ENCODE data around the gene GNGT2. TPM values are rescaled to one million over a fixed set of nuclear protein-coding genes. Genes with fewer than 3 reads are reported as not detected.
"Not testable (repeated sequence)": the region's sequence is repeated elsewhere in the genome, so short reads cannot be mapped to it uniquely, and the experiment has no call there.

Gene GNGT2
- polyA plus RNA-seq, 12 donors: 0.66 to 2.0 (median 1.2) TPM; not detected in 2

- DNase-seq: not testable (repeated sequence)
Observed at GRCh38 chr17:49175978-49176377, 34.4 kb downstream of the GNGT2 start.

- not testable (repeated sequence) for DNase-seq
Observed at GRCh38 chr17:49170711-49171110, 39.7 kb downstream of the GNGT2 start.

GRCh38 chr17:49170216-49170615 is 40.2 kb downstream of the GNGT2 start:
- no peak for DNase-seq

- DNase-seq: no peak
Observed at GRCh38 chr17:49168706-49169105, 41.7 kb downstream of the GNGT2 start.

GRCh38 chr17:49165143-49165542 is 45.2 kb downstream of the GNGT2 start:
- no peak for DNase-seq

GRCh38 chr17:49162866-49163265 is 47.5 kb downstream of the GNGT2 start:
- no peak for DNase-seq

- DNase-seq: no peak
Observed at GRCh38 chr17:49157784-49158183, 52.6 kb downstream of the GNGT2 start.

GRCh38 chr17:49156256-49156655 is 54.1 kb downstream of the GNGT2 start:
- no peak for DNase-seq

Other genes starting within 250 kb of the GNGT2 start
- gene GIP, start 242.0 kb downstream of the GNGT2 start, polyA plus RNA-seq (ENCODE audit: insufficient read length in 12 of 12): not detected
- 10 to 100 TPM in 8 of 12 donors, 1 to 10 TPM in 4; 7.8 to 49.9 (median 14.6) TPM for gene IGF2BP1, start 213.2 kb downstream of the GNGT2 start, polyA plus RNA-seq (ENCODE audit: insufficient read length in 12 of 12)
- gene B4GALNT2, start 77.8 kb downstream of the GNGT2 start, polyA plus RNA-seq (ENCODE audit: insufficient read length in 12 of 12): under 1 TPM in 10 of 12 donors, not detected in 2; 0.07 to 0.36 (median 0.15) TPM
- 1 to 10 TPM in 11 of 12 donors, not detected in 1; 3.4 to 6.8 (median 4.1) TPM for gene ABI3, start 133 bp upstream of the GNGT2 start, polyA plus RNA-seq (ENCODE audit: insufficient read length in 12 of 12)
- 10 to 100 TPM in 9 of 12 donors, 1 to 10 TPM in 2, not detected in 1; 8.5 to 25.9 (median 13.8) TPM for gene PHOSPHO1, start 20.2 kb upstream of the GNGT2 start, polyA plus RNA-seq (ENCODE audit: insufficient read length in 12 of 12)
- gene ZNF652, start 151.7 kb upstream of the GNGT2 start, polyA plus RNA-seq (ENCODE audit: insufficient read length in 12 of 12): 10 to 100 TPM in 11 of 12 donors, not detected in 1; 16.5 to 27.9 (median 18.2) TPM
- 100 to 1,000 TPM in 11 of 12 donors, not detected in 1; 108 to 161 (median 140) TPM for gene PHB1, start 204.3 kb upstream of the GNGT2 start, polyA plus RNA-seq (ENCODE audit: insufficient read length in 12 of 12)

Data from muscle of arm (tissue), 12 donors.